ENCODE measurements around the gene RAB1A. TPM values are rescaled to one million over a fixed set of nuclear protein-coding genes. Genes with fewer than 3 reads are reported as not detected.

The RAB1A gene
- total RNA-seq, 2 experiments from 2014 or later: 77.1 to 84.8 TPM

GRCh38 chr2:65037178-65037577, 92.7 kb downstream of the RAB1A start:
- DNase-seq (no peak), ATAC-seq (no peak)
- Mint-ChIP-seq H3K27me3 (no peaks in the 10 kb centered on the region), H3K36me3 (ENCODE audit: low read depth) (peaks cover 2% of the 10 kb centered on the region), H3K4me1 (peaks cover 13% of the 10 kb centered on the region), H3K4me3 (no peak overlapping the region), H3K9me3 (ENCODE audit: low read depth) (no peaks in the 10 kb centered on the region), H3K27ac (no peak overlapping the region)
- intact Hi-C loops (cut with DNase I, micrococcal nuclease): no loop called here
- CTCF ChIA-PET: interaction anchor here (0.7 to 2.4 kb wide), 4 partner anchors 9 to 205 kb away, joined by 3 to 17 read pairs (median 3); no protein-coding TSS in a partner anchor
- POLR2A ChIA-PET: no interaction called here

Other genes with a start within 250 kb of the RAB1A start
- gene SLC1A4, start 140.7 kb downstream of the RAB1A start, total RNA-seq: 10 to 100 TPM; 15.7 to 16.7 TPM
- gene CEP68, start 73.7 kb downstream of the RAB1A start, total RNA-seq: 1 to 10 TPM; 4.9 to 6.0 TPM
- gene ACTR2, start 97.7 kb upstream of the RAB1A start, total RNA-seq: 100 to 1,000 TPM; 326 to 388 TPM

All from activated CD4-positive, alpha-beta T cell treated with anti-CD3 and anti-CD28 coated beads for 36 hours (primary cell).